ENCODE measurements around the gene ATP2B2. TPM values are rescaled to one million over a fixed set of nuclear protein-coding genes. Genes with fewer than 3 reads are reported as not detected.

ATP2B2 gene
- total and polyA plus RNA-seq, 10 of the 15 experiments (the other 5 are each of a cell fraction or from before 2014, with no cell fraction given) = 0.04 TPM; not detected in 9

DNA sequence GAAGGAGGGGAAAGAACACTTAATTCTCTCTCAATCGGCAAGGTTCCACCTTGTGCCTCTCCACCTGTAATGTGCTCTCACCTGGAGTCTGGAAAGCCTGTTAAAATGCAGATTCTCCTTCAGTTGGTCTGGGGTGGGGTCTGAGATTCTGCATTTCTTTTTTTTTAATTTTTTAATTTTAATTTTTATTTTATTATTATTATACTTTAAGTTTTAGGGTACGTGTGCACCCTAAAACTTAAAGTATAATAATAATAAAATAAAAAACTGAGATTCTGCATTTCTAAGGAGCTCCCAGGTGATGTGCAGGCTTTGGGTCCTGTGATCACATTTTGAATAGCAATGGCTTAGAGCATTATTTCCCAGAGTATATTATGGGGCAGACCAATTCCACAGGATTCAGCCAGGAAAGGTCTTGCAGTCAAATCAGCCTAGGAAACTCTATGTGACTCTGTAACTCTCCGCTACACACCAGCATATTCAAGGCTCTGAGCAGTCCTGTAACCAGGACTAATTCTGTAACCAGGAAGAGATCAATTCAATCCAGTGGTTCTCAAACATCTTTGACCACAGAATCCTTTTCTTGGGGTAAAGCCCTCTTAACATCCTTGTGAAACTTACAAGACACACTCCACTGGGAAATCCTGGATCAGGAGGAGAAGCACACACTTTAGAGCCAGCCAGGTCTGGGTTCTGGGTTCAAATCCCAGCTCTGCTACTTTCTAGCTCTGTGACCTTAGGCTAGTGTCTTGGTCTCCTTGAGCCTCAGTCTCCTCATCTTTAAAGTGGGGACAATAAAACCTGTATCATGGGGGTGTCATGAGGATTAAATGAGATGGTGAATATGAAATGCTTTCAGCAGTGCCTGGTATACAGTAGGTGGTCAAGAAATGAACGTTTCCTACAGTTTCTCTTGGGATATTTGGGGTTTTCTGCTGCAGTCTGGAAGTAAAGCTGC, 122.2 kb downstream of the ATP2B2 start:
- intact Hi-C loops (cut with micrococcal nuclease; ENCODE audit: unreplicated experiment) = no loop called here
- ChIA-PET RAD21 (ENCODE audit: unreplicated experiment) (no interaction called here), SMC1A (ENCODE audit: uncharacterized antibody, unreplicated experiment) (no interaction called here), CTCF (no interaction called here), POLR2A (interaction anchor here (0.6 kb wide), 2 partner anchors 49 to 1064 kb away, joined by 3 read pairs; no protein-coding TSS in a partner anchor)
- FAIRE-seq = no peak
- Histone ChIP-seq H3K4me2 (ENCODE audit: control insufficient read depth, insufficient read depth) (no peak overlapping the region), H3K27ac (ENCODE audit: control insufficient read depth, insufficient read depth) (no peak overlapping the region), H3K9ac (ENCODE audit: control insufficient read depth, insufficient read depth, low read length) (no peak overlapping the region), H3K4me1 (ENCODE audit: control insufficient read depth, insufficient read depth, low read length) (no peaks in the 10 kb centered on the region), H2AFZ (ENCODE audit: control insufficient read depth, low read depth, low read length) (no peak overlapping the region), H3K4me3 (no peak overlapping the region), H3K79me2 (ENCODE audit: control insufficient read depth, insufficient read depth, low read length) (no peaks in the 10 kb centered on the region), H4K20me1 (ENCODE audit: control insufficient read depth, insufficient read depth) (no peaks in the 10 kb centered on the region), H3K9me3 (replicated peaks; ENCODE audit: control insufficient read depth, insufficient read depth, low read length) (no peaks in the 10 kb centered on the region), H3K27me3 (replicated peaks in 1 of 2; ENCODE audit: control insufficient read depth in 2 of 2, insufficient read depth in 2 of 2, low read length in 1 of 2) (no peaks in the 10 kb centered on the region; a peak in 1 of 4 replicates), H3K36me3 (ENCODE audit: control insufficient read depth in 2 of 2, insufficient read depth in 2 of 2, low read length in 1 of 2) (no peaks in the 10 kb centered on the region)
- in situ Hi-C loops (cut with MboI) = no loop called here
- no peak for DNase-seq (ENCODE audit: low read depth, low spot score)
- ATAC-seq = no peak
- BruUV-seq (replicated peaks) = no TSS peak
- TF ChIP-seq TCF12 (IDR thresholded peaks at IDR 0.05; ENCODE audit: low read depth, low read length) (no peak), TCF7 (IDR thresholded peaks at IDR 0.05; ENCODE audit: borderline replicate concordance) (no peak), CEBPB (IDR thresholded peaks at IDR 0.05; ENCODE audit: borderline replicate concordance in 1 of 2, low read depth in 2 of 2, low read length in 2 of 2) (no peak), SMAD1 (IDR thresholded peaks at IDR 0.05; ENCODE audit: low read depth, partially characterized antibody) (no peak), ZZZ3 (IDR thresholded peaks at IDR 0.05; ENCODE audit: control insufficient read depth, insufficient read length, low read depth) (no peak), ZNF384 (IDR thresholded peaks at IDR 0.05; ENCODE audit: borderline replicate concordance, low read depth, low read length) (no peak), PML (IDR thresholded peaks at IDR 0.05; ENCODE audit: low read length) (no peak), NFIC (IDR thresholded peaks at IDR 0.05; ENCODE audit: low read depth, low read length) (no peak), PAX8 (IDR thresholded peaks at IDR 0.05) (no peak), NR2C2 (IDR thresholded peaks at IDR 0.05; ENCODE audit: borderline replicate concordance, control insufficient read depth, insufficient read length, low read depth) (no peak), YBX1 (IDR thresholded peaks at IDR 0.05) (no peak)
- TF ChIP-seq, protein P1, sequence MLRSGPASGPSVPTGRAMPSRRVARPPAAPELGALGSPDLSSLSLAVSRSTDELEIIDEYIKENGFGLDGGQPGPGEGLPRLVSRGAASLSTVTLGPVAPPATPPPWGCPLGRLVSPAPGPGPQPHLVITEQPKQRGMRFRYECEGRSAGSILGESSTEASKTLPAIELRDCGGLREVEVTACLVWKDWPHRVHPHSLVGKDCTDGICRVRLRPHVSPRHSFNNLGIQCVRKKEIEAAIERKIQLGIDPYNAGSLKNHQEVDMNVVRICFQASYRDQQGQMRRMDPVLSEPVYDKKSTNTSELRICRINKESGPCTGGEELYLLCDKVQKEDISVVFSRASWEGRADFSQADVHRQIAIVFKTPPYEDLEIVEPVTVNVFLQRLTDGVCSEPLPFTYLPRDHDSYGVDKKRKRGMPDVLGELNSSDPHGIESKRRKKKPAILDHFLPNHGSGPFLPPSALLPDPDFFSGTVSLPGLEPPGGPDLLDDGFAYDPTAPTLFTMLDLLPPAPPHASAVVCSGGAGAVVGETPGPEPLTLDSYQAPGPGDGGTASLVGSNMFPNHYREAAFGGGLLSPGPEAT (IDR thresholded peaks at IDR 0.05; ENCODE audit: low read depth) = no peak
- TF ChIP-seq, protein P2, sequence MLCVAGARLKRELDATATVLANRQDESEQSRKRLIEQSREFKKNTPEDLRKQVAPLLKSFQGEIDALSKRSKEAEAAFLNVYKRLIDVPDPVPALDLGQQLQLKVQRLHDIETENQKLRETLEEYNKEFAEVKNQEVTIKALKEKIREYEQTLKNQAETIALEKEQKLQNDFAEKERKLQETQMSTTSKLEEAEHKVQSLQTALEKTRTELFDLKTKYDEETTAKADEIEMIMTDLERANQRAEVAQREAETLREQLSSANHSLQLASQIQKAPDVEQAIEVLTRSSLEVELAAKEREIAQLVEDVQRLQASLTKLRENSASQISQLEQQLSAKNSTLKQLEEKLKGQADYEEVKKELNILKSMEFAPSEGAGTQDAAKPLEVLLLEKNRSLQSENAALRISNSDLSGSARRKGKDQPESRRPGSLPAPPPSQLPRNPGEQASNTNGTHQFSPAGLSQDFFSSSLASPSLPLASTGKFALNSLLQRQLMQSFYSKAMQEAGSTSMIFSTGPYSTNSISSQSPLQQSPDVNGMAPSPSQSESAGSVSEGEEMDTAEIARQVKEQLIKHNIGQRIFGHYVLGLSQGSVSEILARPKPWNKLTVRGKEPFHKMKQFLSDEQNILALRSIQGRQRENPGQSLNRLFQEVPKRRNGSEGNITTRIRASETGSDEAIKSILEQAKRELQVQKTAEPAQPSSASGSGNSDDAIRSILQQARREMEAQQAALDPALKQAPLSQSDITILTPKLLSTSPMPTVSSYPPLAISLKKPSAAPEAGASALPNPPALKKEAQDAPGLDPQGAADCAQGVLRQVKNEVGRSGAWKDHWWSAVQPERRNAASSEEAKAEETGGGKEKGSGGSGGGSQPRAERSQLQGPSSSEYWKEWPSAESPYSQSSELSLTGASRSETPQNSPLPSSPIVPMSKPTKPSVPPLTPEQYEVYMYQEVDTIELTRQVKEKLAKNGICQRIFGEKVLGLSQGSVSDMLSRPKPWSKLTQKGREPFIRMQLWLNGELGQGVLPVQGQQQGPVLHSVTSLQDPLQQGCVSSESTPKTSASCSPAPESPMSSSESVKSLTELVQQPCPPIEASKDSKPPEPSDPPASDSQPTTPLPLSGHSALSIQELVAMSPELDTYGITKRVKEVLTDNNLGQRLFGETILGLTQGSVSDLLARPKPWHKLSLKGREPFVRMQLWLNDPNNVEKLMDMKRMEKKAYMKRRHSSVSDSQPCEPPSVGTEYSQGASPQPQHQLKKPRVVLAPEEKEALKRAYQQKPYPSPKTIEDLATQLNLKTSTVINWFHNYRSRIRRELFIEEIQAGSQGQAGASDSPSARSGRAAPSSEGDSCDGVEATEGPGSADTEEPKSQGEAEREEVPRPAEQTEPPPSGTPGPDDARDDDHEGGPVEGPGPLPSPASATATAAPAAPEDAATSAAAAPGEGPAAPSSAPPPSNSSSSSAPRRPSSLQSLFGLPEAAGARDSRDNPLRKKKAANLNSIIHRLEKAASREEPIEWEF (IDR thresholded peaks at IDR 0.05; ENCODE audit: insufficient replicate concordance, low read depth, low read length) = no peak
- WGBS (ENCODE audit: insufficient coverage, insufficient replicate concordance, low lambda C conversion rate, missing lambda C conversion rate) = 24% methylated on average over 4 of the region's 4 CpGs
